Activated CD8-positive, alpha-beta T cell treated with anti-CD3 and anti-CD28 coated beads for 36 hours (primary cell): ENCODE results near the gene ZNF598. TPM values are rescaled to one million over a fixed set of nuclear protein-coding genes. Genes with fewer than 3 reads are reported as not detected.

ENCODE experiments used
- ATAC-seq: fragments of 200-7000 bp; cut with Tn5 transposase; one replicate; pipeline ENCODE4 v1.10.0; 2021; ENCODE audit warnings: mild to moderate bottlenecking, moderate library complexity
- CTCF ChIA-PET: fragments of 350-600 bp; sonication (Branson Sonifier 250); formaldehyde crosslinking; loops from one replicate; lab custom pipeline; 2021; ENCODE audit warnings: antibody characterized with exemption; lab: Charles Lee
- POLR2A ChIA-PET: fragments of 350-600 bp; sonication (Branson Sonifier 250); formaldehyde crosslinking; loops from one replicate; lab custom pipeline; 2021; ENCODE audit warnings: antibody characterized with exemption; lab: Charles Lee
- DNase-seq: peaks from one replicate; pipeline ENCODE4 v3.0.0-alpha.2; 2020
- H3K27ac Mint-ChIP-seq: one replicate; pipeline ENCODE4 v1.8.0; 2021; ENCODE audit warnings: mild to moderate bottlenecking, mixed read lengths
- H3K27me3 Mint-ChIP-seq: one replicate; pipeline ENCODE4 v1.8.0; 2021; ENCODE audit warnings: mixed read lengths
- H3K36me3 Mint-ChIP-seq: one replicate; pipeline ENCODE4 v1.8.0; 2021; ENCODE audit warnings: low read depth, mixed read lengths
- H3K4me1 Mint-ChIP-seq: one replicate; pipeline ENCODE4 v1.8.0; 2021; ENCODE audit warnings: low read depth, mixed read lengths
- H3K4me3 Mint-ChIP-seq: one replicate; pipeline ENCODE4 v1.8.0; 2021; ENCODE audit warnings: mild to moderate bottlenecking, moderate library complexity, mixed read lengths
- H3K9me3 Mint-ChIP-seq: one replicate; pipeline ENCODE4 v1.8.0; 2021; ENCODE audit warnings: mixed read lengths
- CTCF ChIP-seq: fragments of 200-600 bp; IDR thresholded peaks from one replicate; pipeline ENCODE4 v1.8.0; 2022; ENCODE audit warnings: antibody characterized with exemption, mild to moderate bottlenecking
- intact Hi-C: fragments of 100-400 bp; cut with micrococcal nuclease; formaldehyde crosslinking; loops from one replicate; pipeline ENCODE4 v1.10.0; 2022
- total RNA-seq, 2 experiments: library from RNA; stranded (reverse); gene quantifications; one replicate each; pipeline ENCODE4 v1.2.3, GENCODE V29; 2021

Gene ZNF598
- total RNA-seq, 2 experiments from 2014 or later: 85.5 to 90.3 TPM

- ATAC-seq: no peak
- Mint-ChIP-seq H3K27me3 (peaks cover 10% of the 10 kb centered on the region), H3K4me3 (no peak overlapping the region), H3K36me3 (peaks cover 46% of the 10 kb centered on the region), H3K4me1 (peaks cover 20% of the 10 kb centered on the region), H3K9me3 (no peaks in the 10 kb centered on the region), H3K27ac (no peak overlapping the region)
- ChIA-PET POLR2A (interaction anchor here (0.8 to 29.2 kb wide), 5 partner anchors 8 to 179 kb away, joined by 3 to 505 read pairs (median 4); partner anchors contain the start of genes GFER, NDUFB10, RNF151 and RPS2), CTCF (no interaction called here)
- intact Hi-C loops: no loop called here
- DNase-seq: no peak
- no peak for TF ChIP-seq CTCF
These were observed 33.5 kb downstream of the ZNF598 start for GRCh38 chr16:1976216-1976520.

- no peak overlapping the region for H3K27ac Mint-ChIP-seq
- no peak overlapping the region for H3K4me3 Mint-ChIP-seq
- DNase-seq (no peak), ATAC-seq (no peak)
- TF ChIP-seq CTCF: no peak
- H3K36me3 Mint-ChIP-seq: peaks cover 46% of the 10 kb centered on the region
- H3K9me3 Mint-ChIP-seq: no peaks in the 10 kb centered on the region
- H3K27me3 Mint-ChIP-seq: peaks cover 5% of the 10 kb centered on the region
- intact Hi-C loops: no loop called here
- H3K4me1 Mint-ChIP-seq: peaks cover 21% of the 10 kb centered on the region
- ChIA-PET CTCF (no interaction called here), POLR2A (interaction anchor here (0.8 to 29.2 kb wide), 5 partner anchors 9 to 179 kb away, joined by 3 to 505 read pairs (median 4); partner anchors contain the start of genes GFER, NDUFB10, RNF151 and RPS2)
These were observed 34.0 kb downstream of the ZNF598 start for GRCh38 chr16:1975432-1976215.

GRCh38 chr16:1974157-1975070, 35.2 kb downstream of the ZNF598 start:
- no peak overlapping the region for H3K27ac Mint-ChIP-seq
- no peaks in the 10 kb centered on the region for H3K27me3 Mint-ChIP-seq
- ChIA-PET CTCF (interaction anchor here (2.0 kb wide), 1 partner anchor 30 kb away, joined by 4 read pairs; no protein-coding TSS in a partner anchor), POLR2A (interaction anchor here (0.9 to 29.2 kb wide), 6 partner anchors 8 to 16 kb away, joined by 3 to 505 read pairs (median 6); partner anchors contain the start of genes NDUFB10, RNF151, RPS2 and TBL3)
- intact Hi-C loops: no loop called here
- ATAC-seq: no peak
- no peak overlapping the region for H3K4me3 Mint-ChIP-seq
- no peaks in the 10 kb centered on the region for H3K9me3 Mint-ChIP-seq
- DNase-seq: no peak
- peaks cover 45% of the 10 kb centered on the region for H3K36me3 Mint-ChIP-seq
- H3K4me1 Mint-ChIP-seq: peaks cover 21% of the 10 kb centered on the region
- TF ChIP-seq CTCF: no peak

- TF ChIP-seq CTCF: no peak
- intact Hi-C loops: no loop called here
- H3K4me3 Mint-ChIP-seq: peak overlapping the region; percentile 24
- ChIA-PET POLR2A (interaction anchor here (1.3 to 29.2 kb wide), 4 partner anchors 8 to 17 kb away, joined by 3 to 505 read pairs (median 6); partner anchors contain the start of genes NDUFB10, RNF151, RPS2 and TBL3), CTCF (interaction anchor here (1.1 to 2.0 kb wide), 2 partner anchors 30 to 167 kb away, joined by 3 to 4 read pairs; no protein-coding TSS in a partner anchor)
- no peaks in the 10 kb centered on the region for H3K9me3 Mint-ChIP-seq
- H3K4me1 Mint-ChIP-seq: peaks cover 20% of the 10 kb centered on the region
- no peaks in the 10 kb centered on the region for H3K27me3 Mint-ChIP-seq
- ATAC-seq: no peak
- no peak for DNase-seq
- peaks cover 42% of the 10 kb centered on the region for H3K36me3 Mint-ChIP-seq
- H3K27ac Mint-ChIP-seq: no peak overlapping the region
These were observed 36.0 kb downstream of the ZNF598 start for GRCh38 chr16:1973461-1974156.
